Activated CD4-positive, alpha-beta memory T cell treated with anti-CD3 and anti-CD28 coated beads, Interleukin-2, amount 10 ng/mL, durations not matched to agents 7 days and 5 days (primary cell): ENCODE results near the gene OPA3. TPM values are rescaled to one million over a fixed set of nuclear protein-coding genes. Genes with fewer than 3 reads are reported as not detected.

Experiments
- CTCF ChIA-PET: fragments of 350-600 bp; sonication (Branson Sonifier 250); formaldehyde crosslinking; loops from one replicate; lab custom pipeline; 2021; ENCODE audit warnings: antibody characterized with exemption, inconsistent platforms; lab: Charles Lee
- POLR2A ChIA-PET: fragments of 350-600 bp; sonication (Branson Sonifier 250); formaldehyde crosslinking; loops from one replicate; lab custom pipeline; 2021; ENCODE audit warnings: antibody characterized with exemption; lab: Charles Lee
- DNase-seq: peaks from one replicate; pipeline ENCODE4 v3.0.0-alpha.2; 2020
- H3K27ac Mint-ChIP-seq: one replicate; pipeline ENCODE4 v1.8.0; 2021; ENCODE audit warnings: mild to moderate bottlenecking, mixed read lengths
- H3K27me3 Mint-ChIP-seq: one replicate; pipeline ENCODE4 v1.8.0; 2021; ENCODE audit warnings: mixed read lengths
- H3K36me3 Mint-ChIP-seq: one replicate; pipeline ENCODE4 v1.8.0; 2021; ENCODE audit warnings: low read depth, mixed read lengths
- H3K4me1 Mint-ChIP-seq: one replicate; pipeline ENCODE4 v1.8.0; 2021; ENCODE audit warnings: mixed read lengths
- H3K4me3 Mint-ChIP-seq: one replicate; pipeline ENCODE4 v1.8.0; 2021; ENCODE audit warnings: mild to moderate bottlenecking, mixed read lengths
- H3K9me3 Mint-ChIP-seq: one replicate; pipeline ENCODE4 v1.8.0; 2021; ENCODE audit warnings: mixed read lengths
- total RNA-seq, 2 experiments: library from RNA; stranded (reverse); gene quantifications; one replicate each; pipeline ENCODE4 v1.2.3, GENCODE V29; 2021

OPA3 gene
- total RNA-seq, 2 experiments from 2014 or later = 12.0 to 12.9 TPM

- ChIA-PET POLR2A (no interaction called here), CTCF (interaction anchor here (0.7 to 1.9 kb wide), 5 partner anchors 9 to 89 kb away, joined by 3 to 11 read pairs (median 5); partner anchors contain the start of gene GPR4)
- peaks cover 58% of the 10 kb centered on the region for H3K27me3 Mint-ChIP-seq
- H3K4me1 Mint-ChIP-seq = peaks cover 24% of the 10 kb centered on the region
- no peak overlapping the region for H3K27ac Mint-ChIP-seq
- DNase-seq = no peak
- no peaks in the 10 kb centered on the region for H3K36me3 Mint-ChIP-seq
- no peak overlapping the region for H3K4me3 Mint-ChIP-seq
- no peaks in the 10 kb centered on the region for H3K9me3 Mint-ChIP-seq
Measured at GRCh38 chr19:45593520-45593919, 8.9 kb upstream of the OPA3 start.

DNA sequence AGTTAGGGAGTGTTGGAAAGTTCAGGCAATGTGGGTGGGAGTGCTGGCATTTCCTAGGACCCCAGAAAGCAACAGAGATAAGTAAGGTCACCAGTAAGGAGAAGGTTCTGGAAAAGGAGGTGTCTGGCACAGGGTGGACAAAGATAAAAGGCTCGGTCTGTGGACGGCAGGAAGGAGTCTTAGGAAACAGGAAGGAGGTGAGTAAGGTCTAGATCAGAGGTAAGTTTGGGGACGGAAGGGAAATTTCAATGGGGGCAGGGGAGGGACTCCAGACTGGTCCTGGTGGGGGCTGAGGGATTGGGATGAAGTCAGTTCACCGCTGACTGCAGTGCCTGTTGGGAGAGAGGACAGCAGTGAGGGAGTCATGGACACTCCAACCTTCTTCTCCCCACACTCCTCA is 7.8 kb upstream of the OPA3 start:
- H3K27me3 Mint-ChIP-seq = peaks cover 47% of the 10 kb centered on the region
- H3K36me3 Mint-ChIP-seq = no peaks in the 10 kb centered on the region
- POLR2A ChIA-PET = no interaction called here

DNA sequence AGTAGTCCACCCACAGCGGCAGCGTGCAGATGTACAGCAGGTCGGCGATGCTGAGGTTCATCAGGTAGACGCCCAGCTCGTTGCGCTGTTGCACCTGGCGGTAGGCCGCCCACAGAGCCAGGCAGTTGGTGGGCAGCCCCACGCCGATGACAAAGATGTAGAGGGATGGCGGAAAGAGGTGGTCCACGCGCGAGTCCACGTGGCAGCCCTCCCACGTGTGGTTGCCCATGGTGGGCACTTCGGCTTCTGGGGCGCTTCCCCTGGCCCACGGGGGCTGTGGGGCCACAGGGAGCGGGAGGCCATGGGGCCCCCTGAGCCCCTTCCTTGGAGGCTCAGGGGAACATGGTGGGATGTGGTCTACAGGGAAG is 7.0 kb upstream of the OPA3 start:
- no peaks in the 10 kb centered on the region for H3K9me3 Mint-ChIP-seq

More for the DNA sequence above, 7.8 kb upstream of the OPA3 start:
- no peak for DNase-seq
- Mint-ChIP-seq H3K9me3 (no peaks in the 10 kb centered on the region), H3K4me3 (no peak overlapping the region), H3K27ac (no peak overlapping the region), H3K4me1 (peaks cover 18% of the 10 kb centered on the region)
- CTCF ChIA-PET = interaction anchor here (0.9 to 2.2 kb wide), 3 partner anchors 10 to 50 kb away, joined by 3 to 19 read pairs (median 8); partner anchors contain the start of gene GPR4

GRCh38 chr19:45591004-45591637 is 6.5 kb upstream of the OPA3 start:
- Mint-ChIP-seq H3K36me3 (no peaks in the 10 kb centered on the region), H3K27ac (no peak overlapping the region), H3K4me1 (peaks cover 18% of the 10 kb centered on the region), H3K4me3 (no peak overlapping the region), H3K27me3 (peaks cover 34% of the 10 kb centered on the region), H3K9me3 (no peaks in the 10 kb centered on the region)
- DNase-seq = peak; percentile 55
- CTCF ChIA-PET = interaction anchor here (0.6 to 2.2 kb wide), 4 partner anchors 40 to 313 kb away, joined by 3 to 19 read pairs (median 4); partner anchors contain the start of genes QPCTL and SNRPD2
- POLR2A ChIA-PET = interaction anchor here (1.9 kb wide), 1 partner anchor 52 kb away, joined by 6 read pairs; no protein-coding TSS in a partner anchor

More for the DNA sequence above, 7.0 kb upstream of the OPA3 start:
- no peak overlapping the region for H3K4me3 Mint-ChIP-seq
- no peak for DNase-seq
- peaks cover 18% of the 10 kb centered on the region for H3K4me1 Mint-ChIP-seq
- no peak overlapping the region for H3K27ac Mint-ChIP-seq
- H3K27me3 Mint-ChIP-seq = peaks cover 39% of the 10 kb centered on the region
- CTCF ChIA-PET = interaction anchor here (1.0 to 2.2 kb wide), 2 partner anchors 50 to 101 kb away, joined by 4 to 19 read pairs; partner anchors contain the start of genes QPCTL and SNRPD2
- H3K36me3 Mint-ChIP-seq = no peaks in the 10 kb centered on the region
- POLR2A ChIA-PET = interaction anchor here (1.9 kb wide), 1 partner anchor 51 kb away, joined by 6 read pairs; no protein-coding TSS in a partner anchor

GRCh38 chr19:45590300-45591003 is 5.8 kb upstream of the OPA3 start:
- ChIA-PET CTCF (interaction anchor here (0.6 to 2.2 kb wide), 4 partner anchors 40 to 313 kb away, joined by 3 to 19 read pairs (median 4); partner anchors contain the start of genes QPCTL and SNRPD2), POLR2A (interaction anchor here (1.9 kb wide), 1 partner anchor 52 kb away, joined by 6 read pairs; no protein-coding TSS in a partner anchor)
- no peak overlapping the region for H3K4me3 Mint-ChIP-seq

DNA sequence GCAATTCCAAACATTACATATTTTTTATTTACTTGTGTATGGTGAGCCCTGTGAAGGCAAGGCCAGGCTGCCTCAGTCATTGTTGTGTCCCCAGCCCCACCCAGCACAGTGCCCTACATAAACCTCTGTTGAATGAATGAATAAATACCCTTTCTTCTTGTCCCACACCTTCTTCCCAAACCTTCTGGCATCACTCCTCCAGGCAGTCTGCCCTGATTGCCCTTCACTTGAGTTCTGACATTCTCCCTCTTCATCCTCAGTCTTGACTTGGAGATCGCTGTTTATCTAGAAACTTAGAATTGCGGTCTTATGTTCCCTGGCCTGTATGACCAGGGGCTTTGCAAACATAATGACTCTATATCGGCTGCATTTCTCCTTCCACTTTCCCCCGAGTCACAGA is 5.2 kb upstream of the OPA3 start:
- Mint-ChIP-seq H3K36me3 (no peaks in the 10 kb centered on the region), H3K27me3 (peaks cover 24% of the 10 kb centered on the region), H3K9me3 (no peaks in the 10 kb centered on the region), H3K27ac (no peak overlapping the region), H3K4me1 (peaks cover 26% of the 10 kb centered on the region), H3K4me3 (no peak overlapping the region)
- POLR2A ChIA-PET = no interaction called here
- no peak for DNase-seq
- CTCF ChIA-PET = interaction anchor here (1.3 kb wide), 1 partner anchor 92 kb away, joined by 3 read pairs; no protein-coding TSS in a partner anchor

More at GRCh38 chr19:45590300-45591003, 5.8 kb upstream of the OPA3 start:
- H3K27ac Mint-ChIP-seq = no peak overlapping the region
- H3K9me3 Mint-ChIP-seq = no peaks in the 10 kb centered on the region
- peaks cover 19% of the 10 kb centered on the region for H3K4me1 Mint-ChIP-seq
- no peaks in the 10 kb centered on the region for H3K36me3 Mint-ChIP-seq
- H3K27me3 Mint-ChIP-seq = peaks cover 28% of the 10 kb centered on the region
- no peak for DNase-seq

DNA sequence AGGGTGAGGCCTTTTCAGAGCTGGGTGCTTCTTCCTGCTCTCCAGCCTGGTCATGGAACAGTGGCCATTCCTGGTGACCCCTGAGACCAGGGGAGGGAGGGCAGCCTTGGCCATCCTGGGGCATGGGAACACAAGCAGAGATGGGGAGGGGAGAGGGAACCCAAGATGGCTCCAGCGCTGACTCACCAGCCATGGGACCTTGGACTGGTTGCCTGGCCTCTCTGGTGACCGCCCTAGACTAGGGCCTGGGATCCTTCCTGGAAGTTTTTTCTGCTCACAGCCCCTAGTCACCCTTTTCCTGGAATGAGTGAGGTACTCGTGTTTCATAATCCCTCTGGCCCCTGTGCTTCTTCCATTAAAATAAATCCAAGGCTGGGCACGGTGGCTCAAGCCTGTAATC is 3.3 kb upstream of the OPA3 start:
- H3K4me1 Mint-ChIP-seq = peaks cover 30% of the 10 kb centered on the region
- no peak overlapping the region for H3K27ac Mint-ChIP-seq
- CTCF ChIA-PET = interaction anchor here (0.9 to 1.6 kb wide), 2 partner anchors 11 to 53 kb away, joined by 3 read pairs; no protein-coding TSS in a partner anchor
- H3K27me3 Mint-ChIP-seq = peaks cover 24% of the 10 kb centered on the region
- H3K36me3 Mint-ChIP-seq = peaks cover 7% of the 10 kb centered on the region
- DNase-seq = no peak
- no peak overlapping the region for H3K4me3 Mint-ChIP-seq
- POLR2A ChIA-PET = interaction anchor here (1.0 kb wide), 1 partner anchor 54 kb away, joined by 3 read pairs; no protein-coding TSS in a partner anchor
- no peaks in the 10 kb centered on the region for H3K9me3 Mint-ChIP-seq

- Mint-ChIP-seq H3K27ac (peak overlapping the region; percentile 91), H3K9me3 (no peaks in the 10 kb centered on the region), H3K36me3 (peaks cover 17% of the 10 kb centered on the region), H3K4me1 (peaks cover 22% of the 10 kb centered on the region), H3K27me3 (peaks cover 11% of the 10 kb centered on the region), H3K4me3 (peak overlapping the region; percentile 96)
- no peak for DNase-seq
- ChIA-PET POLR2A (interaction anchor here (1.0 to 2.8 kb wide), 8 partner anchors 20 to 117 kb away, joined by 3 to 16 read pairs (median 7); partner anchors contain the start of genes EML2, FOSB and PPM1N), CTCF (interaction anchor here (1.0 to 4.2 kb wide), 3 partner anchors 57 to 107 kb away, joined by 3 to 23 read pairs (median 3); partner anchors contain the start of gene QPCTL)
Measured at GRCh38 chr19:45585158-45585577, 566 bp upstream of the OPA3 start.

GRCh38 chr19:45581576-45581975 is 3.0 kb downstream of the OPA3 start:
- Mint-ChIP-seq H3K4me1 (peaks cover 39% of the 10 kb centered on the region), H3K4me3 (peak overlapping the region; percentile 5), H3K27ac (no peak overlapping the region), H3K9me3 (no peaks in the 10 kb centered on the region), H3K27me3 (no peaks in the 10 kb centered on the region), H3K36me3 (peaks cover 17% of the 10 kb centered on the region)
- ChIA-PET POLR2A (no interaction called here), CTCF (interaction anchor here (0.7 kb wide), 1 partner anchor 61 kb away, joined by 3 read pairs; no protein-coding TSS in a partner anchor)
- no peak for DNase-seq

DNA sequence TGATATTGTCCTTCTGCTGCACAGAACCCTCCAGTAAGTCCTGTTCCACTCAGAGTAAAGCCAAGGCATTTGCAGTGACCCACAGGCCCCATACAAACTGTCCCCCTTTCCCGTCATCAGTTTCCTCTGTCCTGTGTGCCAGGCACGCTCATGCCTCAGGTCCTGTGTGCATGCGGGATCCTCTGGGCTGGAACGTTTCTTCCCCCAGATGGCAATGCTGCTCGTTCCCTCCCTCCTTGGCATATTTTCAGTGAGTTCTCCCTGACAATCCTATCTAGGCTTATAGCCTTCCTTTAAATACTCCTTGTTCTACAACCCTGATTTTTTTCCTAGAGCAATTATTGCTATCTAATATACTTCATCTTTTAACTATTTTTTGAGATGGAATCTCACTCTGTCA is 5.7 kb downstream of the OPA3 start:
- Mint-ChIP-seq H3K9me3 (no peaks in the 10 kb centered on the region), H3K4me3 (no peak overlapping the region), H3K4me1 (peaks cover 31% of the 10 kb centered on the region), H3K27ac (no peak overlapping the region), H3K27me3 (no peaks in the 10 kb centered on the region), H3K36me3 (peaks cover 13% of the 10 kb centered on the region)
- no peak for DNase-seq
- ChIA-PET POLR2A (no interaction called here), CTCF (no interaction called here)

DNA sequence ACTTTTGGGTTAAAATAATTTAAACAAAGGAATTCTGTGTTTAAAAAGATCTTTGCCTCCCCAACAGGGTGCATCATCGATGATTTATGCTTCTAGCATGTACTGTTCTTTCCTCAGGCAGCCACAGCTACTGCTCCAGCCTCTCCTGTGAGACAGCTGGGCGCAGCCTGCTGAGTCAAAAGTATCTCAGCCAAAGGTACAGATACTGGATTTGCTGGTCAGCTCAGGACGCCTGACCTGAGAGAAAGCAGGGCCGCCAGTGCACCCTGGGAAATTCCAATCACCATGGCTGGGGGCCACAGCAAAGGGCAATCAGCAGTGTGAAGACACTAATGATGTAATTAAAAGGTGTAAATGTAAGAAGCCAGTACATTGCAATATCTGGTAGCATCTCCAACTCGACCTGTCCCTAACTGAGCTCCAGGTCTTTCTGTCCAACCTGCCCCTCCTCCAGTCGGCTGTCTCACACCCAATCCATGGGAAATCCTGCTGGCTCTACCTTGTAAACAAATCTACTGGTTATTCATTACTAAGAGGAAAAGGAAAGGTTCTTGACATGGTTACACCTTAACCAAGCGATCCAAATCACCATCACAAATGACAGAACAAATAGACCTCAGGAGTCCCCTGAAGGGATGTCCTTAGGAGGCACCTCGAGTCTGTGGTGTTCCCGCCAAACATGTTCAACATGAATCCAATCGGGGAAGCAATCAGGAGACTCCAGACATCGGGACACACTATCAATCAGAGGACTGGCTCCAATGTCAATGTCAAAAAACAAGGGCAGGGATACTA is 7.3 kb downstream of the OPA3 start:
- ChIA-PET POLR2A (no interaction called here), CTCF (interaction anchor here (0.6 to 1.5 kb wide), 2 partner anchors 32 to 58 kb away, joined by 3 to 4 read pairs; no protein-coding TSS in a partner anchor)
- Mint-ChIP-seq H3K4me3 (no peak overlapping the region), H3K27me3 (no peaks in the 10 kb centered on the region), H3K36me3 (peaks cover 7% of the 10 kb centered on the region), H3K27ac (no peak overlapping the region), H3K9me3 (no peaks in the 10 kb centered on the region), H3K4me1 (peaks cover 25% of the 10 kb centered on the region)
- DNase-seq = no peak

DNA sequence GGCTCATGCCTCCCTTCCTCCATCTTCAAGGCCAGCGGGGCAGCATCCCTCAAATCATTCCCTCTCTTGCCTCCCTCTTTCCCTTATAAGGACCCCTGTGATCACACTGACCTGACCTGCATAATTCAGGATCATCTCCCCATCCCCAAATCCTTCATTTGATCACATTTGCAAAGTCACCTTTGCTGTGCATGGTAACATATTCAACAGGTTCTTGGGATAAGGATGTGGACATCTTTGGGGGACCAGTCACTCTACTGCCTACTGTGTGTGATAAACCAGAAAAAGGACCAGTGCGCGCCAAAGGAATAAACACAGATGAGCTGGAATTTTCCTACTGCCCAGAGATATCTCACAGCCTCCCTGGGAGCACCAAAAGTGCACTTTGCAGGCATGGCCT is 7.9 kb downstream of the OPA3 start:
- DNase-seq = no peak
- Mint-ChIP-seq H3K27me3 (no peaks in the 10 kb centered on the region), H3K36me3 (peaks cover 6% of the 10 kb centered on the region), H3K27ac (no peak overlapping the region), H3K4me1 (peaks cover 23% of the 10 kb centered on the region), H3K4me3 (no peak overlapping the region), H3K9me3 (no peaks in the 10 kb centered on the region)
- ChIA-PET CTCF (no interaction called here), POLR2A (no interaction called here)
